Activated effector memory CD4-positive, alpha-beta T cell treated with anti-CD3 and anti-CD28 coated beads, Interleukin-2, amount 50 U/mL, for 16 hours (primary cell): ENCODE data around the gene ERC2.
"Not testable (repeated sequence)": the region's sequence is repeated elsewhere in the genome, so short reads cannot be mapped to it uniquely, and the experiment has no call there.

Source experiments
- DNase-seq: peaks from one replicate; pipeline ENCODE4 v3.0.0-alpha.2; 2020

Gene ERC2

DNA sequence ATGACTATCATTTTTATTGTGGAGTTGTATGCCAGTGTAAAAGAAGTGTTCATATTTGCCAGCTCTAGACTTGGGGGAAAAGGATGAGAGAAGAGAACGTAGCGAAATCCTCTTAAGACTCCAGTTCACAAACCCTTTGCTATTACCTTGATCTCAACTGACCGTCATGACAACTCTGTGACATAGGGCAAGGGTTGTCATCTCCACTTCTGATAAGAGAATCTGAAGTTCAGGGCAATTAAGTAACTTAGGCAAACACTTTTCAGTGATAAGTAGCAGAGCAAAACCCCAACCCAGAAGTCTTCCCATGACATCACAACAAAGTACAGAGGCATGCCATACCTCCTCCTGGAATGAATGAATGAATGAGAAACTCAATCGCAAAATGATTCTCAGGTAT is 940.9 kb downstream of the ERC2 start:
- DNase-seq = no peak

DNA sequence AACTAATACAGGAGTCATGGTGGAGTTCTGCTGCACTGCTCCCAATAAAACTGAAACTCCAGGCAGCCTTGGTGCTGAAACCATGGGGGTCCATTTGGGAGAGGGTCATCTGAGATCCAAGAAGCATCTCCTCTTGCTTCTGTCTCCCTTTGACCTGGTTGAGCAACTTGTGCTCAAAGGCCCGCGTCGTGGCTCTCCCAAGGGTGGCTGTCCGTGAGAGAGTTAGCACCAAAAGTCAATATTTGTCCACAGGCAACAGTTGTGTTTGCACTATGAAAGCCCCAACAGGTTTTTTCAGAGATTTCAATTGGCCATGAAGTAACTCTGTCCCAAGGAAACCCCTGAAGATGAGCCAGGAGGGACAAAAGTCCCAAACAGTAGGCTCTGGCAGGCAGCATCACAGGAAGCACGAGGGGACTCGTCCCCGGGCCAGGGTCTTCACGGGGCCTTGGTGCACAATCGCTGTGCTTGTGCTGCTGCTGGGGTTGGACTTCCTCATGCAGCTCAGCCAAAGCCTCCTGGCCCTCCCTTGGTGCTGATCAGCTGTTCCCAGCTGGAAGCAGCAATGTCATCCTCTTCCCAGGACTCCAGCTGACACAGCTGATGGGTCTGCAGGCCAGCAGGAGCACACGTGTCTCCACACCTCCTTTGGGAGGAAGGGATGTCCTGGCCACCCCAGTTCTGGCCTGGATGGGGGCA is 941.8 kb downstream of the ERC2 start:
- DNase-seq = no peak

GRCh38 chr3:55525436-55525835 is 942.8 kb downstream of the ERC2 start:
- no peak for DNase-seq

DNA sequence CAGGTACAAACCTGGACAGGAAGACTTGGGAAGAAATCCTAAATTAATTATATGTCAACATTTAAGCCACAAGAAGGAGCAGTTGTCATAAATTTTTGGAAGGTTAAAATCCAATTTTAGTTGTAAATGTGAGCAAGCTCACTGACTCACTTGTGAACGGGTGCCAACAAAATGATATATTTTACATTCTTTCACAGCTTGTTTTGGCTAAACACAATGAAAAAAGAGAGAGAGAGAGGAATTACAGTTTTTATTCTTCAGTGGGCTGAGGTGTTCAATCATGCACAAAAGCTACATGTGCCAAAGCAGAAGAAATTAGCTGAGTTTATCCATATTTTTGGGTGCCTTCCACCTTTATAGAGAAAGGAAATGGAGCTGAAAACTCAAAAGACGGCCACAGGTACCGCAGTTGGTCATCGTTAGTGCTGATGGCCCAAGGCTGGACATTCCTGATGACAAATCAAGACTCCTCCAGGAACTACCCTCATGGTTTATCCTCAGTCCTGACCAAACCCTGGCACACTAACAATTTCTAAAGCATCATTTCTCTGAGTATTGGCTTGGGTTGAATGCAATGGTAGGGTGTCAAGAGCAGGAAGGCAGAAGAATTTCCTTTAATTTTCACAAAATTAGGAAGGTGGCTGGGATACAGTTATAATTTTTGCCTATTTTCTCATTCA is 943.6 kb downstream of the ERC2 start:
- DNase-seq = no peak

DNA sequence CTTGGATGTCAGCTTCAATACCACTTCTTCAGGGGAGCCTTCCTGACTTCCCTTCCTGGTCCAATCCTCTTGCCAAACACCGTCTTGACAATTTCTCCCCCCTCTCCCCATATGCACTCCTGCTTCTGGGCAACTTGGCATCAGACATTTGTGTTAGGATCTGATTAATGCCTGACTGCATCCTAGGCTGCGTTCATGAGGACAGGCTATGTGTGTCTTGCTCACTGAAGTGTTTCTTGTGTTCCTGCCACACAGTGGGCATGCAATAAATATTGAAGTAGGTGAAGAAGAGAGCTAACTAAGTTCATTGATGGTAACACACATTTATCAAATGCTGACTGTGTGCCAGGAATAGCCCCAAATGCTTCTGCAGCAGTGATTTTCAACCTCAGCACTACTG is 944.8 kb downstream of the ERC2 start:
- no peak for DNase-seq

GRCh38 chr3:55521738-55522421 is 946.4 kb downstream of the ERC2 start:
- DNase-seq = no peak

DNA sequence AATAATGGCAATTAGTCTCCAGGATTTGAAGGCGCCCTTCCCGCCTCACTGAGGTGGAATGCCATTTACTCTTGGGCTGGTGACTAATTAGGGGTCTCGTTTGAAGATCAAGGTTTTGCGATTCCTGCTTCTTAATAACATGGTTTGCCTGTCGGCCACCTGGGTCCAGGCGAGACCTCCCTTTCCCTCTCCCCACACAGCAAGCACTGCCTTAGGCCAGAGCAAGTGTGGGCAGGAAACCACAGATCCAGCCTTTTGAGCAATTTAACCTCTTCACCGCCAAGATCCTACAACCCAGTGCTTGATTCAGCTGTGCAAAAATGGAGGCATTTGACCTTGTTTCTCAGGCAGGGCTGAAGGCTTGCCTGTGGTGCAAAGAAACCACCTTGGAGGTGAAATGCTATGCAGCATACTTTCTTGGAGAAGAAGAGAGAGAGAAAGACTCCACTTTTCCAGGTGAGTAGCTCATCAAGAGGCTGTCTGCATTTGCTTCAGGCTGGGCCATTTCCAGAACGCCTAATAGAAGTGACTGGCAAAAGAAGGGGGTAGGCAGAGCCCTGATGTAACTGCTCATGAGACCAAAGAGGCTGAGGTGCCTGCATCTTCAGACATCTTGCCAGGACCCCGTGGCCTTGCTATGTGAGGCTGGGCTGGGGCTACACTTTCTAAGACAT is 947.1 kb downstream of the ERC2 start:
- no peak for DNase-seq

DNA sequence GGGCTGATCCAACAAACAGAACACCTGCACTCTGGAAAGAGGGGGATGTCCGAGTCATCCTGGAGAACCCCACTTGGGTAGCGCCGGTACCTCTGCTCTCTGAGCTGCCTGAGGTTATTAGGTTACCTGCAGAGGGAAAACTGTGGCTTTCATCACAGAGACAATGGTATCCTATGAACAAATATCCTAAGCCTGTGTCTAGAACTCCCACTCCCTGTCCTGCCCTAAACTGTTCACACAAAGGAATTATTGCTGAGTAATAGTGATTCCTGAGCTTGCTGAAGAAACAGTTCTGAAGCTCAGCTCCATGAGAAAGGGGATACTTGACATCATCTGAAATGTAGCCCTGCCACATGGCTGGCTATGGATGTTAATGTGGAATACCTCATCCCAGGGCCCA is 949.2 kb downstream of the ERC2 start:
- no peak for DNase-seq

DNA sequence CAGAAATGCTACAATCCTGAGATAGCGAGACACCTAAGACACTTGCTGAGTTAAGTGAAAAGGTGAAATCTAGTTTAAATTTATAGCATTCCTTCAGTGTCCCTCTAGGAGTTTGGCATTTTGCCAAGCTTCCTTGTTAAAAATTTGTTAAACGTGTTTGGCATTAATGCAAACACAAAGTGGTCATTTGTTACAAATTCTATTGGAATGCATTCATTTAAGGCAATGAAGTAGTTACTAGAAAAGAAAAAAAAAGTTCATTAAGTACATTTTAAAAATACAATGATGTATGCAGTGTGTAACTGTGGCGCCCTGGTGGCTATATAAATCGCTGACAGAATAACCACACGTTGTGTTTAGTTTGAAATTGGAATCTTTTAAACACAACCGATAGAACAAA is 949.8 kb downstream of the ERC2 start:
- DNase-seq = no peak

GRCh38 chr3:55516392-55517030 is 951.8 kb downstream of the ERC2 start:
- DNase-seq = no peak

DNA sequence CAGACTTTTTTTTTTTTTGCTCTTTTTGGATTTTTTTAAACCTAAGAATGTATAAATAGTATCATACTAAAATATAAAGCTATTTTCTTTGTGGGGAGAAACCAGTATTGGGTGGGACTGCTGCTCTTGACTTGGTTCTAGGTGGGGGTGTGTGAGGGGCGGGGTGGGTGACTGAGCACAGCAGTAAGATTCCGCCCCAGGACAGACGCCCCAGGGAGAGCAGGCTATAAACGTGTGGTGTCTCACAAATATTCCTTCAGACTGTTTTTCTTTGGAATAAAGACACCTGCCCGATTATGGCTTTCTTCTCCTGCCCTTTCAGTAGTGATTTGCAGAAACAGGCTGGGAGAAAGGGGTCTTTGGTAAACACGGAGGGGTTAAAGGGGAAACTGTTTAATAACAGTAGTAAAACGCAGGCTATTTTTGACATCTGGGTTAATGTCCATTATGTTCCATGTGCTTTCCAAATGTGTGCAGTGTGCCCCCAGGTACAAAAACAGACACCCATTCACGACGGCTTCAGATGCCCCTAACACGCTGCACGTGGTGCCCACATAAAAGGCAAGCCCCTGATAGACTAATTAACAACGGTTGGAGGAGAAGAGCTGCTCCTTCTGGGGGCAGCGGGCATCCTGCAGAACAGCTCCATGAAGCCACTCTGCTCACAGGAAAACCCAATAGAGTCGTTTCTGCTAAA is 952.6 kb downstream of the ERC2 start:
- no peak for DNase-seq

GRCh38 chr3:55514962-55515361 is 953.3 kb downstream of the ERC2 start:
- no peak for DNase-seq

DNA sequence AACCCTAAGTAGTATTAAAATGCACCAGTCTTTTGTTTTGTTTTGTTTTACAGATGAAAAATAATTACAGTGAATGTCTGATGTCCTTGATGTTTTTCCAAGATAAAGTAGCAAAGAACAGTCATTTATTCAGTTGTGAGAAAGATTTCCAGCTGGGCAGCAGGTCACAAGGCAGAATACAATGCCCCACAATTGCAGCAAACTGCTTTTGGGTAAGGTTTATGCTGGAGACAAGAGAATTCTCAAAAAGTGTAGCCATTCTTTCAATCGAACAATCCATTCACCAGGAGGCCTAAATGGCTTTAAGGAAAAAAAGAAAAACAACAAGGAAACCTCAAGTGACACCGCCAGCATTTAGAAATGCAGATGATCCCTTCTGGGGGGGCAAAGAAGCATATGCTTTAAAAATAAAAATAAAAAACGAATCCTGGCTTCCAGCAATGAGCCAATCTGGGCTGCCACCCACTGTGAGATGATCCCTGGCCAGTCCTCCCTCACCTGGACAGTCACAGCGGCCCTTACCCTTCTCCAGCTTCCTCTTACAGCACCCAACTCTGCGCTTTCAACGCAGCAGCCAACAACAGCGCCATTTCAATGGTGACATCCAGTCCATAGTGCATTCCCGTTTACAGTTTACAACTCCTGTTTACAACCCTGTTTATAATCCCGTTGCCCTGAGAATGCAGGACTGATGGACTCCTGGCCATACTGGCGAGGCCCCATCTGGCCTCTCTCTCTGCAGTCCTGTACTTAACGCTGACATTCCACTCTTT is 955.5 kb downstream of the ERC2 start:
- DNase-seq = no peak

DNA sequence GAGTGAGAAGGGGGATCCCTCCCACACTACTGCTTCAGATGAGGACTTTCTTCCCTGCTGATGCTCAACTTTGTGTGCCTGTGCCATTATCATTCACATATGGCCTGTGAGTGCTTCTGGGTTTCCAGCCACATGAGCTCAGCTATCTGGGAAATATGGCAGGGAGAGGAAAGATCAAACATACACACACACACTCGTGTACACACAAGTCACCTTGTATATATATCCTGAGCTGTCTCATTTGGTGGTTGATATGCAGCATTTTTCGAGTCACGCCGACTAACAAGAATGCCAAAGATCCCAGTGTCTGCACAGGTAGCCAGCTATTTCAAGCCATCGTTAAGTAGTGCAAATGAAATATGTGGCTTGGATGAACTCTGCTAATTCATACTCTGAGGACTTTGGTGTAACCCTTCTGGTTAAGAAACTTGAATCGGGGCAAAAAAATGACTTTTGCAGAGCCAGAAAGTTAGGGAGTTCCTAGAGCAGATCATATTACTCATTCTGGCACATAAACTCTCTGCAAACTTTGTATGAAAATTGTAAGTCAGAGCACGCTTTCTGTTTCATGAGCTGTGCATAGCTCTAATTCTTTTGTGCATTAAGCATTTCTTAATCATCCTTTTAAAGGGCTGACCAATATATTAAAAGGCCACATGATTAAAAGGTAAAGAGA is 956.2 kb downstream of the ERC2 start:
- DNase-seq = no peak

- no peak for DNase-seq
Measured at GRCh38 chr3:55508335-55508734, 959.9 kb downstream of the ERC2 start.

- DNase-seq = no peak
Measured at GRCh38 chr3:55507808-55508207, 960.5 kb downstream of the ERC2 start.

DNA sequence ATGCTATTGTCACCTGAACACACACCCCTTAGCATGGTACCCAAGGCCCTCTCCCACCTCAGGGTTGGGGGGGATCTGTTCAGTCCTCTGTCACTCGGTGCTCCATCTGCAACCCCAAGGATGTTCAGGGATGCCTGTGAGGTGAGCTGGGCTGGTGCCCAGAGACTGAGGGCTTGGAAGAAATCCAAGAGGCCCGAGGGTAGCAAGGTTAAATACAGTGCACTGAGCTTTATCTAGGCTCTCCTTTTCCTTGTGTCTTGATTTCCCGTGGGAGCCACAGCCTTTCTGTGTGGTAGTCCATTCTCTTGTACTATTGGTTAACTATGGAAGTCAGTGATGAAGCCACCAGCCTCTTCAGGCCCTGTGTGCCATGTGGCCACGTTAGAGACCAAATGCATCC is 962.5 kb downstream of the ERC2 start:
- DNase-seq = no peak

DNA sequence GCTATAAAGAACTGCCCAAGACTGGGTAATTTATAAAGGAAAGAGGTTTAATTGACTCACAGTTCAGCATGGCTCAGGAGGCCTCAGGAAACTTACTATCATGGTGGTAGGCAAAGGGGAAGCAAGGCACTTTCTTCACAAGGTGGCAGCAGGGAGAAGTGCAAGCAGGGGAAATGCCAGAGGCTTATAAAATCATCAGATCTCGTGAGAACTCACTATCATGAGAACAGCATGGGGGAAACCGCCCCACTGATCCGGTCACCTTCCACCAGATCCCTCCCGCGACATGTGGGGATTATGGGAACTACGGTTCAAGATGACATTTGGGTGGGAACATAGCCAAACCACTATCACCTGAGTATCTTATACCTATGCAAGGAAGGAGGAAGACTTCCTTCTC is 963.2 kb downstream of the ERC2 start:
- DNase-seq = not testable (repeated sequence)

- no peak for DNase-seq
Measured at GRCh38 chr3:55501905-55502304, 966.4 kb downstream of the ERC2 start.

- no peak for DNase-seq
Measured at GRCh38 chr3:55500555-55501330, 967.5 kb downstream of the ERC2 start.
